Trophoblast cell (in vitro differentiated cells and primary cell): Measurements from ENCODE around the gene PRDM16.

Source experiments
- DNase-seq, 2 donors: peaks; one replicate each; pipeline ENCODE4 v3.0.0-alpha.2; 2016
- H2AFZ ChIP-seq: 2 replicates; pipeline ENCODE4 v1.6.1; 2013; ENCODE audit warnings: low read length, moderate library complexity, mild to moderate bottlenecking; ENCODE audit not compliant: insufficient read depth, poor library complexity
- H2AK5ac ChIP-seq: 2 replicates; pipeline ENCODE4 v1.6.1; 2013; ENCODE audit warnings: mild to moderate bottlenecking, low read length
- H2BK120ac ChIP-seq: 2 replicates; pipeline ENCODE4 v1.6.1; 2013; ENCODE audit warnings: low read length, mild to moderate bottlenecking, moderate library complexity; ENCODE audit not compliant: insufficient read depth, poor library complexity
- H2BK12ac ChIP-seq: 2 replicates; pipeline ENCODE4 v1.6.1; 2013; ENCODE audit warnings: mild to moderate bottlenecking, low read length, moderate library complexity
- H2BK5ac ChIP-seq: 2 replicates; pipeline ENCODE4 v1.6.1; 2013; ENCODE audit warnings: low read length, low read depth, moderate library complexity, mild to moderate bottlenecking; ENCODE audit not compliant: poor library complexity
- H3K14ac ChIP-seq: 2 replicates; pipeline ENCODE4 v1.6.1; 2013; ENCODE audit warnings: mild to moderate bottlenecking, low read length
- H3K18ac ChIP-seq: 2 replicates; pipeline ENCODE4 v1.6.1; 2013; ENCODE audit warnings: mild to moderate bottlenecking, low read length
- H3K23ac ChIP-seq: 2 replicates; pipeline ENCODE4 v1.6.1; 2013; ENCODE audit warnings: low read length
- H3K27ac ChIP-seq: 2 replicates; pipeline ENCODE4 v1.5.1; 2013; ENCODE audit warnings: low read depth, mild to moderate bottlenecking, inconsistent platforms, low read length, moderate library complexity
- H3K27me3 ChIP-seq: 2 replicates; pipeline ENCODE4 v1.6.1; 2013; ENCODE audit warnings: inconsistent platforms, mild to moderate bottlenecking, low read length, moderate library complexity; ENCODE audit not compliant: insufficient read depth
- H3K36me3 ChIP-seq, 2 experiments: 1 replicate in 1 of 2; 2 replicates in 1 of 2; pipeline ENCODE4 v1.6.1; 2013; ENCODE audit warnings: low read length in 2 of 2, mild to moderate bottlenecking in 2 of 2, moderate library complexity in 1 of 2; ENCODE audit not compliant: insufficient read depth in 2 of 2, control insufficient read depth in 1 of 2
- H3K4ac ChIP-seq: 2 replicates; pipeline ENCODE4 v1.6.1; 2013; ENCODE audit warnings: low read depth, mild to moderate bottlenecking, low read length, moderate library complexity
- H3K4me1 ChIP-seq, 2 experiments: 1 replicate in 1 of 2; 2 replicates in 1 of 2; pipeline ENCODE4 v1.6.1; 2013; ENCODE audit warnings: low read length in 2 of 2, mild to moderate bottlenecking in 2 of 2, moderate library complexity in 1 of 2; ENCODE audit not compliant: insufficient read depth in 2 of 2, control insufficient read depth in 1 of 2
- H3K4me2 ChIP-seq: 2 replicates; pipeline ENCODE4 v1.6.1; 2013; ENCODE audit warnings: inconsistent platforms, mild to moderate bottlenecking, low read length, moderate library complexity
- H3K4me3 ChIP-seq: 2 replicates; pipeline ENCODE4 v1.5.1; 2013; ENCODE audit warnings: mild to moderate bottlenecking, low read depth, low read length, inconsistent platforms
- H3K79me1 ChIP-seq: one replicate; pipeline ENCODE4 v1.6.1; 2013; ENCODE audit warnings: low read length
- H3K79me2 ChIP-seq: 2 replicates; pipeline ENCODE4 v1.6.1; 2013; ENCODE audit warnings: low read length, mild to moderate bottlenecking; ENCODE audit not compliant: control insufficient read depth, insufficient read depth, poor library complexity
- H3K9ac ChIP-seq: 2 replicates; pipeline ENCODE4 v1.6.1; 2013; ENCODE audit warnings: mild to moderate bottlenecking, low read length
- H3K9me3 ChIP-seq: 2 replicates; pipeline ENCODE4 v1.6.1; 2013; ENCODE audit warnings: low read depth, mild to moderate bottlenecking, control low read depth, inconsistent platforms, low read length; ENCODE audit not compliant: insufficient read depth
- H4K12ac ChIP-seq: 2 replicates; pipeline ENCODE4 v1.6.1; 2013; ENCODE audit warnings: low read depth, mild to moderate bottlenecking, low read length, moderate library complexity
- H4K8ac ChIP-seq: 2 replicates; pipeline ENCODE4 v1.6.1; 2013; ENCODE audit warnings: low read depth, mild to moderate bottlenecking, low read length, moderate library complexity
- H4K91ac ChIP-seq: one replicate; pipeline ENCODE4 v1.6.1; 2013; ENCODE audit warnings: low read depth, mild to moderate bottlenecking, low read length, moderate library complexity
- WGBS: extraction: QIAGEN DNeasy Blood & Tissue Kit; methylation state at CpG from one replicate; pipeline ENCODE4 v1.1.7; 2013; ENCODE audit warnings: missing lambda C conversion rate; ENCODE audit not compliant: insufficient read length, insufficient coverage; ENCODE audit errors: extremely low coverage; 5-methylcytosine and 5-hydroxymethylcytosine counted together

Gene PRDM16

DNA sequence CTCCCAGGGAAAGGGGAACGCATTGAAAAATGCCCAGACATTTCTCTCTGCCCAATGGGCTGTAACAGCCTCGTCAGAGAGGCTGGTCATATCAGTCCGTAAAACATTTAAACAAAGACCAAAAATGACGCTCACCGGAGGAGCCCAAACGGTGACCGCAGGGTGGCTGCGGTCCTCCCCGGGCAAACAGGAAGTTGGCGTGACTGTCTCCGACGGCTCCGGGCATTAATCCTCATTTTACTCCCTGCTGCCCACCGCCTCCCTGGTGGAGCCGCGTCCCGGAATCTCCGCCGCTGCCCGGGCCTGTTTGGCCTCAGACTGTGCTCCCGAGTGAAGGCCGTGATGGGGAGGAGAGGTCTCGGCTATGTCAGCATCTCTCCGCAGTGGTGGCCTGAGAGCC is 9.9 kb downstream of the PRDM16 start:
- H3K4ac ChIP-seq: no peak overlapping the region
- H3K79me2 ChIP-seq: no peaks in the 10 kb centered on the region
- H3K27me3 ChIP-seq: peaks cover 17% of the 10 kb centered on the region
- no peak overlapping the region for H3K4me2 ChIP-seq
- no peak overlapping the region for H3K18ac ChIP-seq
- no peak overlapping the region for H4K8ac ChIP-seq
- no peak overlapping the region for H2AK5ac ChIP-seq
- H2BK120ac ChIP-seq: no peak overlapping the region
- H3K79me1 ChIP-seq: no peaks in the 10 kb centered on the region
- no peak overlapping the region for H4K12ac ChIP-seq
- no peak overlapping the region for H2BK5ac ChIP-seq
- H2BK12ac ChIP-seq: no peak overlapping the region
- no peak overlapping the region for H3K9ac ChIP-seq
- H3K9me3 ChIP-seq: peaks cover 6% of the 10 kb centered on the region
- H3K36me3 ChIP-seq: no peaks in the 10 kb centered on the region
- H4K91ac ChIP-seq: no peak overlapping the region
- no CpG with 5 or more reads among the region's 24 CpGs for WGBS
- H3K14ac ChIP-seq: no peak overlapping the region
- no peak for DNase-seq
- no peaks in the 10 kb centered on the region for H3K4me1 ChIP-seq
- H2AFZ ChIP-seq: no peak overlapping the region
- peak overlapping the region; percentile 13 for H3K4me3 ChIP-seq
- no peak overlapping the region for H3K23ac ChIP-seq
- H3K27ac ChIP-seq: no peak overlapping the region

DNA sequence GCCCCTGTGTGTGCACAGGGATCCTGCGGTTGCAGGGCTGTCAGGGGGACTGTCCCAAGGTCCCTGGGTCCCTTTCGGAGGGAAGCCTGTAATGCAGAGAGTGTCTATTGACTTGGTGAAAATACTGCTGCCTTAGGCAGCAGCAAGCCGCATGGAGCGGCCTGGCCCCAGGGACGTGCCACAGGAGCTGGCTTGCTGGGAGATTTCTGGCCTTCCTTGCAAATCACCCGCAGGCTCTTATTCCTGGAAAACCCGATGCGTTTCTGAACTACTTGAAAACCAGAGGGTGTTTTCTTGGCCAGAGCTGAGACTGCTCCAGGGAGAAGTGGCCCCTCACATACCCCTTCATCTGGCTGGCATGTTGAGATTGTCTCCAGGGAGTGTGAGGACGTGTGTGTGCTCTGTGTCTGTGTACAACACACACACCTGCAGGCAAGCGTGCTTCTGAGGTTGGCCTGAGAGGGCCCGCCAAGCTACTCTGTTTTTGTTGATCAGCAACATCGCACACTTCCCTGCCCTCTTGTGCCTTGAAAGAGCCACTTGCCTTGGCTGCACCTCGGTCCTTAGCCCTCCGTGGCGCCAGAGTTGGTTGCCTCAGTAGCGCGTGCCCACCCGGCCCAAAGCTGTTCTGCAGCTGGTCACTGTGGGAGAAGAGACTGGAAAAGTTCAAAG is 10.5 kb downstream of the PRDM16 start:
- Histone ChIP-seq H4K8ac (no peak overlapping the region), H3K36me3 (no peaks in the 10 kb centered on the region), H2BK120ac (no peak overlapping the region), H3K14ac (no peak overlapping the region), H3K4me1 (no peaks in the 10 kb centered on the region), H3K4me2 (no peak overlapping the region), H3K9ac (no peak overlapping the region), H3K9me3 (peaks cover 5% of the 10 kb centered on the region), H3K79me2 (no peaks in the 10 kb centered on the region), H3K27ac (no peak overlapping the region), H3K4me3 (peak overlapping the region; percentile 13), H2AFZ (no peak overlapping the region), H3K18ac (no peak overlapping the region), H3K27me3 (peaks cover 10% of the 10 kb centered on the region), H2BK12ac (no peak overlapping the region), H4K12ac (no peak overlapping the region), H2AK5ac (no peak overlapping the region), H3K79me1 (no peaks in the 10 kb centered on the region), H3K23ac (no peak overlapping the region), H4K91ac (no peak overlapping the region), H3K4ac (no peak overlapping the region), H2BK5ac (no peak overlapping the region)
- no CpG with 5 or more reads among the region's 18 CpGs for WGBS
- no peak for DNase-seq

DNA sequence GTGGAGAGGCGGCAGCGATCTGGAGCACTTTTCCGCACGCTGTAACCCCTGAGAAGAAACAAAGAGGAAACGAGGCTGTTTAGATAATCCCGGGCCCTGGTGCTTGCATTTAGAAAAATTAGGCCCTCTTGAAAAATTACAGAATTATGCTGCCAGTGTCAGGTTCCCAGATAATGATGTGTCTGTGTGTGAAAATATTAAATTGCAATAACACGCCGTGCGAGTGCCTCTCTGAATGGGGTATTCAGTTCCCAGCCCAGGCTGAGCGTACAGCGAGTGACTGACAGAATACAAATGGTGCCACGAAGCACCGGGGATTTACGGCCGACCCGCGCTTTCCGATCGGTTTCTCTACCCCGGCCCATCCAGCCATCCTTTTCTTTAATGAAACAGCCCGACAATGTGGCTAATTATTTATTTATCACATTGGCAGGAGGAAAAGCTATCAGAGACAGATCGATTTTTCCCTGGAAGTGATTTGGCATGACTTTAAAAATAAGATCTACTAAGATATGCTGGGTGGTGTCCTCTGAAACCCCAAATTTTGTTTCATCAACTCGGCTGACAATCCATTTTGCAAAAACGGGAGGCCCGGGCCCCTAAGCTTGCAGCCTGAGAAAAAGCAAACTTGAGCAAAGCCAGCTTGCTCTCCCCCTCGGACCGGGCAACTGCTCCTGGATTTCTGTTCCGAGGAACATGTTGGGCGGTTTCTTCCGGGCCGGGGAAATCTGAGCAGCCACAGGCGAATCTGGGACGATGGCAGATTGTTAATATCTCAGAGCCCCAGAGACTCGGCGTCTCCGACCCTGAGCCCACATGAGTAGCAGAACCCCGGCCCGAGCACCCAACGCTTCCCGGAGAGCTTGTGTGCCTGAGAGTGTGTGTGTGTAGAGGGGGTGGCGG is 11.3 kb downstream of the PRDM16 start:
- H3K14ac ChIP-seq: no peak overlapping the region

DNA sequence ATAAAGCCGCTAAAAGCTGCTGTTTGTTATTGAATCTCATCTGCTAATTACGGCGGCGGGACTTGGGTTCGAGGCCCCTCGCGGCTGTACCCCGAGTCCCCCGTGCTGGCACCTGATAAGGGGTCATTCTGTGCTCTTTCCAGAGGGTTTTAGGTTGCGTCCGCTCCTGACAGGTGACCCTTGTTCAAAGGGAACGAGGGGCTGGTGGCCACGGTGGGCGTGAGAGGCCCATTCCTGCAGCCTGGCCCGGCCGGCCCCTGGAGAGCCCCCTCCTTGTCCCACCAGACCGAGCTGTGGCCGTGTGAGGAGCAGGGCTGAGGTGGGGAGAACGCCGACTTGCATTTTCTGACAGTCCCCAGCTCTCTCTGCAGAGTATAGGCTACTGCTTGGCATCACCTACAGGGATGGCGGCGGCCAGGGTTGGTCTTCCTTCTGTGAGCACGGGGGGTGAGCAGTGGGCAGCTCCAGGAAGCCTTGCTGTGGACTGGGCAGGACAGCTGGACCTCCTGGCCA is 12.2 kb downstream of the PRDM16 start:
- no peaks in the 10 kb centered on the region for H3K79me1 ChIP-seq
- no peak overlapping the region for H3K23ac ChIP-seq
- no peak overlapping the region for H2BK5ac ChIP-seq
- no peak overlapping the region for H3K18ac ChIP-seq
- no peak overlapping the region for H3K4me3 ChIP-seq
- no peak overlapping the region for H4K91ac ChIP-seq
- H3K9me3 ChIP-seq: no peaks in the 10 kb centered on the region
- no peak overlapping the region for H3K27ac ChIP-seq
- DNase-seq: no peak
- no peak overlapping the region for H3K9ac ChIP-seq
- H4K12ac ChIP-seq: no peak overlapping the region
- no peak overlapping the region for H3K4ac ChIP-seq
- H3K4me2 ChIP-seq: no peak overlapping the region
- no peaks in the 10 kb centered on the region for H3K36me3 ChIP-seq
- no peak overlapping the region for H2BK12ac ChIP-seq
- H3K27me3 ChIP-seq: no peaks in the 10 kb centered on the region
- no peaks in the 10 kb centered on the region for H3K4me1 ChIP-seq
- H4K8ac ChIP-seq: no peak overlapping the region
- H2BK120ac ChIP-seq: no peak overlapping the region
- no peaks in the 10 kb centered on the region for H3K79me2 ChIP-seq
- no peak overlapping the region for H2AK5ac ChIP-seq
- no peak overlapping the region for H2AFZ ChIP-seq
- WGBS: no CpG with 5 or more reads among the region's 23 CpGs
- no peak overlapping the region for H3K14ac ChIP-seq

More for the DNA sequence above, 11.3 kb downstream of the PRDM16 start:
- no peak overlapping the region for H3K23ac ChIP-seq
- no peak overlapping the region for H3K27ac ChIP-seq
- no peaks in the 10 kb centered on the region for H3K4me1 ChIP-seq
- H3K79me1 ChIP-seq: no peaks in the 10 kb centered on the region
- no CpG with 5 or more reads among the region's 41 CpGs for WGBS
- no peak overlapping the region for H2BK120ac ChIP-seq
- no peak overlapping the region for H4K8ac ChIP-seq
- H2BK5ac ChIP-seq: no peak overlapping the region
- H3K9me3 ChIP-seq: peaks cover 5% of the 10 kb centered on the region
- H2AK5ac ChIP-seq: no peak overlapping the region
- peaks cover 5% of the 10 kb centered on the region for H3K27me3 ChIP-seq
- H4K91ac ChIP-seq: no peak overlapping the region
- H3K79me2 ChIP-seq: no peaks in the 10 kb centered on the region
- DNase-seq: no peak
- no peak overlapping the region for H3K9ac ChIP-seq
- no peak overlapping the region for H3K18ac ChIP-seq
- no peak overlapping the region for H3K4me3 ChIP-seq
- H3K4ac ChIP-seq: no peak overlapping the region
- no peak overlapping the region for H3K4me2 ChIP-seq
- H2AFZ ChIP-seq: no peak overlapping the region
- no peak overlapping the region for H4K12ac ChIP-seq
- H2BK12ac ChIP-seq: no peak overlapping the region
- no peaks in the 10 kb centered on the region for H3K36me3 ChIP-seq
